ENCODE results near the gene EGLN1.

EGLN1 gene

GRCh38 chr1:231395998-231396390, 26.1 kb downstream of the EGLN1 start:
- DNase-seq: no peak

DNA sequence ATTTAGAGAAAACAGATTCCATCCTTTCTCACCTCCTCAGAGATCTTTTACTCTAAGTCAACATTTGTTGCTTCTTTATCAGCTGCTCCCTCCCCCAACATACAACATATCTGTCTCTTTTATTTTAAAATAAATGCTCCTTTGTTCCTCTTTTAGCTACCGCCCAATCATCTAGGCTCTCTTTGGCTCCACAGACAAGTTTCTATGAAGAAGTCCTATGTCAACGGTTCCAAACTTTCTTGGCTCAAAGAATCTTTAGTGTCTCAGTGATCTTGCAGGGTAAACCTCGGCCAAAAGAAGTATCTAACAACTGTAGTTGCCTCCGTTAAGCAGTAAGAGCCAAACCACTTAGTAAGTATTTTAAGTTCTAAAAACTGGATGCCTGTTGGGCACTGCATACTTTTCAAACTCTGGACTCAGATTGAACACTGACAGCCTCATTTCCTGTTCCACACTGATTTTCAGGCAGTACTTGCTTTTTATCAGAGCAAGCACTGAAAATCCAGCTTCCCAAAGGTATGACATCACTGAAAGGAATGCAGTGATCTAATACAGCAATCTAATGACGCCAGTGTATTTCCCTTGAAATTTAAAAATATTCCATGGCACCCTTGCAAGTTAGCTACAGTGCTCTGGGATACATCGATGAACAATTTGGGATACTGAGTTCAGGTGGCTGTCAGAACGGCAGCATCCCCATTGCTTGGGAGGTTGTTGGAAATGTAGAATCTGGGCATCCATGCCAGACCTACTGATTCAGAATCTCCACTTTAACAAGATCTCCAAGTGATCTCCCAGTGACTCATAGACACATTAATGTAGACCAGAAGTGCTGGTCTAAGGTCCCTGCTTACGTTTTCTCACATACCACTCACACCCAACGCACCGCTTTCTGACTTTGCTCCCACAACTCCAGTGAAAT, 26.8 kb downstream of the EGLN1 start:
- DNase-seq: peak; percentile 92

GRCh38 chr1:231393668-231394067, 28.4 kb downstream of the EGLN1 start:
- no peak for DNase-seq

DNA sequence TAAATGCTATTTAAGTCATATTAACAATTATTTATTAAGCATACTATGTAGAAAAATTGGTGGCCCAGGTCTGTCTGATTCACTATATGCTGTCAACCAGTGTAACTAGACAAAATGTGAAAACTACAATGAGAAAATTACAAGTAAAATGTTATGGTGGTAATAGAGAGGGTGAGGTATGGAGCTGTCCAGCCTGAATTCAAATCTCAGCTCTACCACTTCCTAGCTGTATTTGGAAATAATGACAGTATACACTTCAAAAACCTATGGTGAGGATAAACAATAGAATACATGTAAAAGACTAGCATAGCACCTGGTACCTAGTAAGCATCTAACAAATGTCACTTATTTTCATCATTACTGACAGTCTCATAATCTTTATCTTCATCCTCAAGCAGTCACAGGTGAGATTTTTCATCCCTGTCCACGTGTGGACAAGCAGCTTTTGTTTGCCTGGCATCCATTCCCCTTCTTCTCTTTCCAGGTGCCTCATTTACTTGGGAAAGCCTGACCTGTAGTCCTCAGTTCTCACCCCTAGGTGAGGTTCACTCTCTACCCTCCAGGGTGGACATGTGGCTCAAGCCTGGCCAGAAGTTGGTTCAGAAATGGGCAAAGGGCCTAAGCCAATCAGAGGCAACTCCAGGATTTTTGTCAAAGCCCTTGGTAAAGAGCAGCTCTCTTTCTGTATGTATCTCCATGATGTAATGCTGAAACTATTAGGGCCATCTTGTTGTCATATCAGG, 29.5 kb downstream of the EGLN1 start:
- DNase-seq: no peak

- peak; percentile 48 for DNase-seq
Measured at GRCh38 chr1:231390071-231390470, 32.0 kb downstream of the EGLN1 start.

GRCh38 chr1:231387770-231388669, 34.1 kb downstream of the EGLN1 start:
- no peak for DNase-seq

DNA sequence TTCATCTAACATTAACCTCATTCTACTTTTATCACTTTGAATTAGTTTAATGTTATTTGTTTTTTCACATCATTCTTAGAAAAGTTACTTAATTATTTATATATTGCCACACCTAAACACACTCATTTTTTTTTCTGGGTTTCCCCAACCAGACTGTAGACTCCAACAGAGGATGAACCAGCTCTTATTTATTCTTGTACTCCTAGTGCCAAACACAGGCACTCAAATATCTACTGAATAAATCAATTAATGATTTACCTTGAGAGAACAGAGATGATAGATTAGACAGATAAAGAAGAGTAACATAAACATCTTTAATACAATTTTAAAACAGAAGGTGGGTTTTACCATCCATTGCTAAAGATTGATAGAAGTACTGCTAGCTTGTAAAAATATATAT, 35.6 kb downstream of the EGLN1 start:
- DNase-seq: no peak

DNA sequence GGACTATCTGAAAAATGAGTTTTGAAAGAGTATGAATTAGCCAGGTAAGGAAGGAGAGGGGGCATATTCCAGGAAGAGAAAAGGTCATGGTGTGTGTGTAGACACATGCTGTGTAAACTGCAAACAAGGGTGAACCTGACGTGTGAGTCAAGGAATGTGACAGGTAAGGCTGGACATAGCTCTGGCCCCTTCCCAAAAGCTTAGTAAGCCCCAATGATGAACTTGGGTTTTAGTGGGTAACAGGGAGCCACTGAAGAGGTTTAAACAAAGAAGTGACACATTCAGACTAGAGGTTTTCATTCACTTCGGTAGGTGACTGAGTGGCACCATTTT, 36.7 kb downstream of the EGLN1 start:
- DNase-seq: no peak

- no peak for DNase-seq
Measured at GRCh38 chr1:231384696-231385415, 37.2 kb downstream of the EGLN1 start.

- no peak for DNase-seq
Measured at GRCh38 chr1:231383159-231383860, 38.8 kb downstream of the EGLN1 start.

DNA sequence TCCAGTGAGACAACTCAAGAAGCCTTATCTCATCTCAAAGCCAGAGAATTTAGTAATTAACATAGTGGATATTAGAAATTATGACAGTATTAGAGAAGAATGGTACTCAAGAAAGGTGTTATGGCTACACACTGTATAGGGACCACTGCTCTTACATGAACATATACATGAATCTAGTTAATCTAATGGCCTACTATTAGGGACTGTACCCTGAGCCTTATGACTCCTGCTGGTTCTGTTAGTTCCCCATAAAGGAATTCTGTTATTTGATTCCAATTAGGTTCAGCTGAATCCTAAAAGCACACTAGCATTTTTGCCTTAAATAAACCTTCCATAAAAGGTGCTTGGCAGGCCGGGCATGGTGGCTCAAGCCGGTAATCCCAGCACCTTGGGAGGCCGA, 39.7 kb downstream of the EGLN1 start:
- DNase-seq: no peak

GRCh38 chr1:231381729-231382128, 40.4 kb downstream of the EGLN1 start:
- DNase-seq: no peak

DNA sequence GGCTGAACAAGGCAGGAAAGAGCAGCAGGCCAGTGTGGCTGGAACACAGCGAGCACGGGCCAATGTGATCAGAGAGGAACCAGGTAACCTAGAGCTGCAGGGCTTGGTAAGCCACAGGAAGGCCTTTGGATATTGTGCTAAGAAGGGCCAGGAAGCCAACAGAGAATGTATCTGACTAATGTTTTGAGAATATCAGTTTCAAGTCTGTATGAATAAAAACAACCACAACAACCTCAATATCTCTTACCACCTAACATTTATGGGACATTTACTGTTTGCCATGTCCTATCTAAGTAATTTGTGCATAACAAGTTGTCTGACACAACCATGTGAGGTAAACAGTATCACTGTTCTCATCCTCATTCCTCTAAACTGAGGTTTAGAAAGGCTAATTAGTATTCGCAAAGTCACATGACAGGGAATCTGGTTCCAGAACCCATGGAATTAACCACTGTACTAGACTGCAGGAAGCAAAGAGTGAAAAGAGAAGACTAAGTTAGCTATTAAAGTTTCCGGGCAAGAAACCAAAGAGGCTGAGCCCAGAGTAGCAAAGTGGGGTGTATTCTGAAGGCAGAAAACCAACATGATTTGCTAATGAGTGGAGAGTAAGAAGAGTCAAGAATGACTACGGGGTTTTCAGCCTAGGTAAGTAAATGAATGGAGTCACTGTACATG, 45.1 kb downstream of the EGLN1 start:
- no peak for DNase-seq

- no peak for DNase-seq
Measured at GRCh38 chr1:231376101-231376500, 46.0 kb downstream of the EGLN1 start.

DNA sequence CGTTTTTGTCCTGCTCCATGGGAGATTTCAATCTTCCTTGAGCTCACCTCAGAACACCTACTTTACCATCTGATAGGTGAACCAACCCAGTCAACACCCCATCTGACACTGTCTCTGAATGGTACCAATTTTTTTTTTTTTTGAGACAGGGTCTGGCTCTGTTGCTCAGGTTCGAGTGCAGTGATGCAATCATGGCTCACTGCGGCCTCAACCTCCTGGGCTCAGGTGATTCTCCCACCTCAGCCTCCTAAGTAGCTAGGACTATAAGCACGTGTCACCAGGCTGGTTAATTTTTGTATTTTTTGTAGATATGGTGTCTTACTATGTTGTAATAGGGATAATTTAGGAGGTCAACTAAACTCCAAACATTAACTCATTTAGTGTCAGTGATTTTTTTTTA, 47.7 kb downstream of the EGLN1 start:
- no peak for DNase-seq

GRCh38 chr1:231372501-231372900, 49.6 kb downstream of the EGLN1 start:
- no peak for DNase-seq

GRCh38 chr1:231369282-231369681, 52.8 kb downstream of the EGLN1 start:
- no peak for DNase-seq

- DNase-seq: no peak
Measured at GRCh38 chr1:231364192-231364591, 57.9 kb downstream of the EGLN1 start.

- no peak for DNase-seq
Measured at GRCh38 chr1:231363624-231364023, 58.5 kb downstream of the EGLN1 start.

- no peak for DNase-seq
Measured at GRCh38 chr1:231362325-231362724, 59.8 kb downstream of the EGLN1 start.

DNA sequence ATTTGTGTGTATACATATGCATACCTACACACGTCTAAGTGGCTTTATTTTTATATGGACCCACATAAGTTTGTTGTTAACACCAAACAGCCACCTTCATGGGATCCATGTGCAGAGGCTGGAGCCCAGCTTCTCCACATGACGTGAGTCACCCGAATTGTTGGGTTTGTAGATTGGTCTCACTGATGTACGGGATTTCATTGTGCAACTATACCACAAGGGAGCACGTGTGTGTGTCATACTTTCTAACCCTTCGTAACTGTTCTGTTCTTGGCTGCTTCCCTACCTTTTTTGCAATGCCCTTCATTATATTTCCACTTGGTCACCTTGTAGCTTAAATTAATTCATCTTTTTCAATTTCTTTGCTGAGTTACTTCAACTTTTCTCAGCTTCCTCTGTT, 63.0 kb downstream of the EGLN1 start:
- DNase-seq: peak; percentile 67
